ENCODE results near the gene PEX16. TPM values are rescaled to one million over a fixed set of nuclear protein-coding genes. Genes with fewer than 3 reads are reported as not detected.

PEX16 gene
- total and polyA plus RNA-seq, 2 donors: 10.5 to 41.5 TPM

Other genes starting within 250 kb of the PEX16 start
- gene SLC35C1, start 112.7 kb downstream of the PEX16 start, total RNA-seq: 6.2 TPM
- gene SLC35C1, start 112.7 kb downstream of the PEX16 start, polyA plus RNA-seq: 19.2 TPM
- gene CRY2, start 70.4 kb downstream of the PEX16 start, total RNA-seq: 31.0 TPM
- 32.4 TPM for gene CRY2, start 70.4 kb downstream of the PEX16 start, polyA plus RNA-seq
- 8.3 TPM for gene MAPK8IP1, start 32.2 kb downstream of the PEX16 start, total RNA-seq
- 11.0 TPM for gene MAPK8IP1, start 32.2 kb downstream of the PEX16 start, polyA plus RNA-seq
- gene FREY1, start 10.6 kb downstream of the PEX16 start, total RNA-seq: 0.58 TPM
- 0.37 TPM for gene FREY1, start 10.6 kb downstream of the PEX16 start, polyA plus RNA-seq
- gene LARGE2, start 4.8 kb upstream of the PEX16 start, total RNA-seq: 1.3 TPM
- gene LARGE2, start 4.8 kb upstream of the PEX16 start, polyA plus RNA-seq: 4.0 TPM
- gene PHF21A, start 203.6 kb upstream of the PEX16 start, total RNA-seq: 36.6 TPM
- gene PHF21A, start 203.6 kb upstream of the PEX16 start, polyA plus RNA-seq: 24.3 TPM